Heart left ventricle (tissue), 16 donors: Measurements from ENCODE around the gene OPN1LW. TPM values are rescaled to one million over a fixed set of nuclear protein-coding genes. Genes with fewer than 3 reads are reported as not detected.
A peak's percentile ranks its signal among the peaks of the same experiment; 100 is the strongest.

ENCODE experiments used
- ATAC-seq, 4 donors: fragments of 200-7000 bp; cut with Tn5 transposase; one replicate each; pipeline ENCODE4 v1.9.1; 2020 to 2022; ENCODE audit warnings: moderate library complexity in 4 of 4, mild to moderate bottlenecking in 3 of 4, moderate number of reproducible peaks in 1 of 4
- DNase-seq, 5 donors: peaks; one replicate each; pipeline ENCODE4 v3.0.0-alpha.2; 2020
- H3K27ac ChIP-seq, 12 donors: fragments of 200-600 bp; sonication (generic) in 4 of 12; one replicate each; pipeline versions ENCODE4 v1.5.0 to v1.8.0; 2016 to 2022; ENCODE audit warnings: mild to moderate bottlenecking in 2 of 12
- H3K27me3 ChIP-seq, 9 donors: fragments of 200-600 bp; sonication (generic) in 2 of 9; one replicate each; pipeline versions ENCODE4 v1.5.1 to v1.8.0; 2016 to 2022; ENCODE audit warnings: mild to moderate bottlenecking in 3 of 9
- H3K36me3 ChIP-seq, 9 donors: fragments of 200-600 bp; sonication (generic) in 2 of 9; one replicate each; pipeline versions ENCODE4 v1.5.0 to v1.8.0; 2018 to 2022; ENCODE audit warnings: mild to moderate bottlenecking in 2 of 9
- H3K4me1 ChIP-seq, 12 donors: fragments of 200-600 bp; sonication (generic) in 4 of 12; one replicate each; pipeline versions ENCODE4 v1.5.0 to v1.8.0; 2016 to 2022; ENCODE audit warnings: mild to moderate bottlenecking in 3 of 12
- H3K4me3 ChIP-seq, 12 donors: fragments of 200-600 bp; sonication (generic) in 4 of 12; one replicate each; pipeline versions ENCODE4 v1.5.0 to v1.8.0; 2017 to 2022; ENCODE audit warnings: mild to moderate bottlenecking in 9 of 12, moderate library complexity in 4 of 12
- H3K9me3 ChIP-seq, 12 donors: fragments of 200-600 bp; sonication (generic) in 4 of 12; one replicate each; pipeline versions ENCODE4 v1.5.0 to v1.8.0; 2016 to 2022; ENCODE audit warnings: mild to moderate bottlenecking in 1 of 12
- POLR2A ChIP-seq, 2 donors: fragments of 450-650 bp; IDR thresholded peaks; one replicate each; pipeline ENCODE4 v1.6.1; 2017; ENCODE audit warnings: antibody characterized with exemption in 2 of 2, mild to moderate bottlenecking in 2 of 2, moderate library complexity in 2 of 2
- WGBS, 4 donors: extraction: QIAGEN DNeasy Blood & Tissue Kit in 2 of 4; methylation state at CpG; one replicate each; pipeline versions ENCODE4 v1.1.5 to v1.1.7; 2013 to 2018; 5-methylcytosine and 5-hydroxymethylcytosine counted together
- intact Hi-C, 10 donors: fragments of 100-400 bp; cut with DNase I; formaldehyde crosslinking; loops; one replicate each; pipeline versions ENCODE4 v1.11.1 to v1.14.2; 2022
- polyA plus RNA-seq, 2 donors: library from polyadenylated mRNA; stranded (reverse); fragments of 200-250 nt; gene quantifications; one replicate each; pipeline ENCODE4 v1.2.3, GENCODE V29; 2013
- total RNA-seq, 9 donors: library from RNA; depleted of rRNA in 2 of 9; stranded (reverse); fragments of >200 nt in 2 of 9; fragmentation: NEBNext Ultra II Directional in 3 of 9; extraction: Animal tissue kit (Norgen Biotek cat#: 25700) in 3 of 9; gene quantifications; one replicate each; pipeline versions ENCODE4 v1.1.0 to v1.2.4, GENCODE V29; 2016 to 2023
- TF ChIP-seq, protein P1 (sequence below), 12 donors: fragments of 200-600 bp; sonication (generic) in 4 of 12; IDR thresholded peaks; one replicate each; pipeline versions ENCODE4 v1.5.0 to v1.8.0; 2018 to 2022; ENCODE audit warnings: antibody characterized with exemption in 12 of 12, mild to moderate bottlenecking in 5 of 12
- donor health status: ischemic (EF 13 %, LVEDD 7.1; RV severe dilation, severe dysfunction).
- donor health status: healthy with polysubstance abuse.
- donor health status: DM: no; HTN: yes; CAD: no.
- donor health status: DM: no; HTN: no; CAD: no.
- donor health status: ischemic (EF 25% LVEDD 6.9; RV normal size, moderate dysfunction).
- donor health status: ischemic (EF 25% LVEDD 5.7; RV mildly dilated, moderate dysfunction).
- donor health status: healthy.
- donor health status: DM: yes; HTN: yes; CAD: no.
- donor health status: ischemic (EF 35%, LVEDD 5.7; RV mildly dilated, moderate dysfunction).
- donor health status: nonischemic (EF 11% LVEDD 7.7; RV severe dilation, severe dysfunction).
- donor health status: DM: yes; HTN: yes; CAD: no.
- donor health status: PGD.
- donor health status: ischemic (EF 29% LVEDD 5.4; RV normal size, mild dysfunction).
- donor health status: nonischemic (EF 23%, LVEDD 6.1; RV moderate dilation, normal function).

The OPN1LW gene
- total and polyA plus RNA-seq, 11 donors = not detected

DNA sequence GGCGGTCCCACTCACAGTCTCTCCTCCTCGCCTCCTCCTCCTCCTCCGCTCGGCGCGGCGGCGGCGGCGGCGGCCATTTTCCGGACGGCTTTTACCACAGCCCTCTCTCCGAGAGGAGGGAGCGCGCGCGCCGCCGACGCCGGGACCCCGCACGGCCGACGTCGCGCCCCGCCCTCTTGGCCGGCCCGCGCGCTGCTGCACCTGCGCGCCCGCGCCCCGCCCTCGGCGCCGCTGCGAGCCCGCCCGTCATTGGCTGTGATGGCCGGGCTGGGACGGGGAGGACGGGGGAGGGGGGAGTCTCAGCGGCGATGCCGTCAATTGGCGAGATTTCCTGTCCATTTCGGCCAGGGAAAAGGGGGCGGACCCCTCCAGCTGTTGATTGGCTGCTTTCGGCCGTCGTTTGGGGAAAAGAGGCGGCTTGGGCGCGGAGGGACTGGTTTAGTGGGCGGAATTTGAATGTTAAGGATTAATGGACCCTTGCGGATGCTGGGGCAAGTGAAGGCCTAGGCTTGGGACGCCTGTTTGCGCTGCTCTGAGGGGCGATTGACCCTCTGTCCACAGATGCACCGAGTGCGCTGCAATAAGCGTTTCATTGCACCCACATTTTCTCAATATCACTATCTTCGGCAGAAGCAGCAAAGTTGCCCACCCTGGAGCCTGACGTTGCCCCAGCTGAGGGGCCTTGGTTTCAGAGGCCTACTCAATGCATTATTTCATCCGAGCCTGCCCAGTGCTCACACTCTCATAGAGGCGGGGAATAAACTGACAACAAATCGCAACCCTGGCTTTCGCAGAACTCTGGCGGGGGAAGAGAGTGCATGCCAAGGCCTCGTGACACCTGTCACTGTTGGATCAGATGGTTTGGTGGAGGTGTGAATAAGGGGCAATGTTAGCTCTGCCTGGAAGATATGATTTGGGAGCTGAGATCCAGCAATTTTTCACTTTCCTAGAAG, 46.2 kb upstream of the OPN1LW start, which contains the start of gene MECP2:
MECP2 (minus strand) TSS at position 129 of the 953 bp plus-strand sequence.
- 4 to 51% (median 21%) methylated on average over 39 to 72 of the region's 75 CpGs for WGBS, 4 donors
- peaks cover 0 to 31% (median 0%) of the 10 kb centered on the region in 9 donors for H3K27me3 ChIP-seq
- DNase-seq (peak; percentile 91 to 94 (median 92)), ATAC-seq (peak; percentile 82 to 95 (median 93))
- H3K4me1 ChIP-seq = peaks cover 0 to 41% (median 26%) of the 10 kb centered on the region in 12 donors
- no peaks in the 10 kb centered on the region for H3K9me3 ChIP-seq
- peak within 1 kb of the TSS; percentile 54 to 94 (median 78) for H3K4me3 ChIP-seq
- H3K36me3 ChIP-seq = no peaks in the 10 kb centered on the region
- intact Hi-C loops = loop anchor here in 3 of 10 donors (2.0 to 10.0 kb wide), 4 partner anchors 53 to 126 kb away; partner anchors contain the start of genes HCFC1 (in 1 of the 3) and TMEM187 (in 1 of the 3)
- peak within 1 kb of the TSS; percentile 90 to 99 (median 96) for H3K27ac ChIP-seq
- TF ChIP-seq, protein P1, sequence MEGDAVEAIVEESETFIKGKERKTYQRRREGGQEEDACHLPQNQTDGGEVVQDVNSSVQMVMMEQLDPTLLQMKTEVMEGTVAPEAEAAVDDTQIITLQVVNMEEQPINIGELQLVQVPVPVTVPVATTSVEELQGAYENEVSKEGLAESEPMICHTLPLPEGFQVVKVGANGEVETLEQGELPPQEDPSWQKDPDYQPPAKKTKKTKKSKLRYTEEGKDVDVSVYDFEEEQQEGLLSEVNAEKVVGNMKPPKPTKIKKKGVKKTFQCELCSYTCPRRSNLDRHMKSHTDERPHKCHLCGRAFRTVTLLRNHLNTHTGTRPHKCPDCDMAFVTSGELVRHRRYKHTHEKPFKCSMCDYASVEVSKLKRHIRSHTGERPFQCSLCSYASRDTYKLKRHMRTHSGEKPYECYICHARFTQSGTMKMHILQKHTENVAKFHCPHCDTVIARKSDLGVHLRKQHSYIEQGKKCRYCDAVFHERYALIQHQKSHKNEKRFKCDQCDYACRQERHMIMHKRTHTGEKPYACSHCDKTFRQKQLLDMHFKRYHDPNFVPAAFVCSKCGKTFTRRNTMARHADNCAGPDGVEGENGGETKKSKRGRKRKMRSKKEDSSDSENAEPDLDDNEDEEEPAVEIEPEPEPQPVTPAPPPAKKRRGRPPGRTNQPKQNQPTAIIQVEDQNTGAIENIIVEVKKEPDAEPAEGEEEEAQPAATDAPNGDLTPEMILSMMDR (IDR thresholded peaks at IDR 0.05) = no peak
- TF ChIP-seq POLR2A (IDR thresholded peaks at IDR 0.05) = no peak

- intact Hi-C loops = loop anchor here in 3 of 10 donors (5.0 to 10.0 kb wide), 3 partner anchors 54 to 126 kb away; partner anchors contain the start of genes HCFC1 (in 1 of the 3) and TMEM187 (in 1 of the 3)
- Histone ChIP-seq H3K9me3 (no peaks in the 10 kb centered on the region), H3K27ac (peak overlapping the region in 4 of 12 donors; percentile 3 to 77 (median 68)), H3K4me1 (peaks cover 0 to 34% (median 21%) of the 10 kb centered on the region in 12 donors), H3K4me3 (peak overlapping the region in 2 of 12 donors; percentile 40 to 54), H3K27me3 (peaks cover 0 to 33% (median 0%) of the 10 kb centered on the region in 9 donors), H3K36me3 (no peaks in the 10 kb centered on the region)
- ATAC-seq (no peak), DNase-seq (no peak)
- TF ChIP-seq, protein P1 (IDR thresholded peaks at IDR 0.05) = no peak
- no peak for TF ChIP-seq POLR2A (IDR thresholded peaks at IDR 0.05)
- 32 to 54% (median 52%) methylated on average over 2 of the region's 2 CpGs for WGBS, 4 donors
Observed at GRCh38 chrX:154098551-154098950, 45.5 kb upstream of the OPN1LW start.

GRCh38 chrX:154113729-154114128, 30.3 kb upstream of the OPN1LW start:
- Histone ChIP-seq H3K4me1 (no peaks in the 10 kb centered on the region), H3K4me3 (no peak overlapping the region), H3K27ac (no peak overlapping the region), H3K27me3 (peaks cover 0 to 27% (median 0%) of the 10 kb centered on the region in 9 donors), H3K36me3 (no peaks in the 10 kb centered on the region), H3K9me3 (peaks cover 0 to 6% (median 0%) of the 10 kb centered on the region in 12 donors)
- ATAC-seq (no peak), DNase-seq (no peak)
- intact Hi-C loops = no loop called here
- 63 to 78% (median 73%) methylated on average over 6 of the region's 6 CpGs for WGBS, 4 donors
- no peak for TF ChIP-seq POLR2A (IDR thresholded peaks at IDR 0.05)
- TF ChIP-seq, protein P1 (IDR thresholded peaks at IDR 0.05) = no peak

DNA sequence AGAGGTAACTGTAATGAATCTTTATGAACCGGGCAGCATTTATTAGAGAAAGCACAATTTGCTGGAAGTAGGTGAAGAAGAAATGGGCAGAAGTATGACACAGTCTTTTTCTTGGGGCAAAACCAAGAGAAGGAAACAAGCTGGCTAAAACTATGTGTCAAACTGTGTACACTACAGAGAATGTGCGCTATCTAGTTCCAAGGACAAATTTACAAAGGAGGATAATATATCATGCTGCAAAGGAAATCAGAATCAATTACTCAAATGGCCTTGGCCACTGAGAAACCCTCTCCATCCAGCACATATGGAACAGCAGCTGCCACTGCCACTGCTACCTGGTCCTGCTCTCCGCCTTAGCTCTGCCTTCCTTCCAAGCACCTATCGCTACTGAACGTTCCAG, 29.4 kb upstream of the OPN1LW start:
- H3K36me3 ChIP-seq = no peaks in the 10 kb centered on the region
- DNase-seq (no peak), ATAC-seq (no peak)
- 92 to 95% (median 93%) methylated on average over 5 of the region's 5 CpGs for WGBS, 4 donors
- intact Hi-C loops = no loop called here
- H3K27ac ChIP-seq = no peak overlapping the region
- H3K9me3 ChIP-seq = peaks cover 0 to 6% (median 0%) of the 10 kb centered on the region in 12 donors
- H3K27me3 ChIP-seq = peaks cover 0 to 31% (median 0%) of the 10 kb centered on the region in 9 donors
- no peak overlapping the region for H3K4me3 ChIP-seq
- TF ChIP-seq POLR2A (IDR thresholded peaks at IDR 0.05) = no peak
- TF ChIP-seq, protein P1 (IDR thresholded peaks at IDR 0.05) = no peak
- no peaks in the 10 kb centered on the region for H3K4me1 ChIP-seq
